Activated CD8-positive, alpha-beta memory T cell treated with anti-CD3 and anti-CD28 coated beads, Interleukin-2, amount 10 ng/mL, durations not matched to agents 7 days and 5 days (primary cell): ENCODE measurements around the gene CNPY3. TPM values are rescaled to one million over a fixed set of nuclear protein-coding genes. Genes with fewer than 3 reads are reported as not detected.
"Not testable (repeated sequence)": the region's sequence is repeated elsewhere in the genome, so short reads cannot be mapped to it uniquely, and the experiment has no call there.

Experiments
- ATAC-seq: fragments of 150-1000 bp; cut with Tn5 transposase; one replicate; pipeline ENCODE4 v1.10.0; 2021; ENCODE audit warnings: moderate library complexity
- CTCF ChIA-PET: fragments of 350-600 bp; sonication (Branson Sonifier 250); formaldehyde crosslinking; loops from one replicate; lab custom pipeline; 2021; ENCODE audit warnings: antibody characterized with exemption; lab: Charles Lee
- DNase-seq: peaks from one replicate; pipeline ENCODE4 v3.0.0-alpha.2; 2020
- H3K27ac Mint-ChIP-seq: one replicate; pipeline ENCODE4 v1.8.0; 2021; ENCODE audit warnings: mild to moderate bottlenecking, mixed read lengths
- H3K27me3 Mint-ChIP-seq: one replicate; pipeline ENCODE4 v1.8.0; 2021; ENCODE audit warnings: mixed read lengths
- H3K36me3 Mint-ChIP-seq: one replicate; pipeline ENCODE4 v1.8.0; 2021; ENCODE audit warnings: mild to moderate bottlenecking, mixed read lengths
- H3K4me1 Mint-ChIP-seq: one replicate; pipeline ENCODE4 v1.8.0; 2021; ENCODE audit warnings: mixed read lengths
- H3K4me3 Mint-ChIP-seq: one replicate; pipeline ENCODE4 v1.8.0; 2021; ENCODE audit warnings: mild to moderate bottlenecking, moderate library complexity, mixed read lengths
- H3K9me3 Mint-ChIP-seq: one replicate; pipeline ENCODE4 v1.8.0; 2022; ENCODE audit warnings: low read depth, mixed read lengths
- total RNA-seq, 2 experiments: library from RNA; stranded (reverse); gene quantifications; one replicate each; pipeline ENCODE4 v1.2.3, GENCODE V29; 2021

The CNPY3 gene
- total RNA-seq, 2 experiments from 2014 or later: 44.1 to 56.4 TPM

DNA sequence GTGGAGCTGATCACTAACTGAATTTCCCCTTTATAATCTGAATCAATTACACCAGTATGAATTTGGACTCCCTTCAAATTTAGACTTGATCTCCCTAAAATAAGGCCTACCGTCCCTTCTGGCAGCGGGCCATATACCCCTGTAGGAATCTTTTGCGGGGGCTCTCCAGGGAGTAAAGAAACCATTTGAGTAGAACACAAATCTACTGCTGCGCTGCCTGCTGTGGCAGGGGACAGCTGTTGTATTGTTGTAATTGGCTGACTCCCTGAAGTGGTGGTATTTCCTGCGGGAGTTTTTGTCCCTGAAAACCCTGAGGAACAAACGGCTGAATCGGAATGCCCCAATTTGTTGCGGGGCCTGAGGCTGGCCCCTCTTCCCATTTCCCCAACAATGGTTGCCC is 29.4 kb upstream of the CNPY3 start:
- CTCF ChIA-PET: interaction anchor here (1.5 to 4.7 kb wide), 8 partner anchors 8 to 328 kb away, joined by 3 to 63 read pairs (median 8); partner anchors contain the start of genes CNPY3 and PTCRA
- H3K4me1 Mint-ChIP-seq: peaks cover 15% of the 10 kb centered on the region
- H3K9me3 Mint-ChIP-seq: no peaks in the 10 kb centered on the region
- no peak overlapping the region for H3K4me3 Mint-ChIP-seq
- no peak for DNase-seq
- no peaks in the 10 kb centered on the region for H3K27me3 Mint-ChIP-seq
- H3K36me3 Mint-ChIP-seq: no peaks in the 10 kb centered on the region
- ATAC-seq: no peak
- no peak overlapping the region for H3K27ac Mint-ChIP-seq

DNA sequence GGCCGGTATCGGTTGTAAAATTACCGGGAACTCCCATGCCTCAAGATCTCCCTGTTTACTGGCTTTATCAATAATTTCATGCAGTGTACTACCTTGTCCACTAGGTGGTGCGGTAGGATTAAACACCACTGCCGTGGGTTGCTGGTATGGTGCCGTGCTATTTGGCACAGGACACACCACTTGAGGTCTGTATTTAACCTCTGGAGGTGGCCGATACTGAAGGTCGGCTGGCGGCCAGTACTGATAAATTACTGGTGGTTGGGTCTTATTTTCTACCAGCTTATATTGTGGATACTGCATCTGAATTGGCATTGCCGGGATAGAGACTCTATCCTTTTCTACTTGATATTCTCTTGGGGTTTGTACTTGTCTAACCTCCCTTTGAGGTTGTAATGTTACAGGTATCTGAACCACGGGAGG is 27.7 kb upstream of the CNPY3 start:
- CTCF ChIA-PET: interaction anchor here (0.6 to 4.7 kb wide), 21 partner anchors 10 to 449 kb away, joined by 3 to 63 read pairs (median 4); partner anchors contain the start of genes CNPY3, CUL7, KLC4 and MRPL2
- no peaks in the 10 kb centered on the region for H3K9me3 Mint-ChIP-seq
- H3K27me3 Mint-ChIP-seq: no peaks in the 10 kb centered on the region
- peaks cover 15% of the 10 kb centered on the region for H3K4me1 Mint-ChIP-seq
- ATAC-seq (peak; percentile 99), DNase-seq (peak; percentile 81)
- no peaks in the 10 kb centered on the region for H3K36me3 Mint-ChIP-seq
- H3K27ac Mint-ChIP-seq: no peak overlapping the region
- no peak overlapping the region for H3K4me3 Mint-ChIP-seq

DNA sequence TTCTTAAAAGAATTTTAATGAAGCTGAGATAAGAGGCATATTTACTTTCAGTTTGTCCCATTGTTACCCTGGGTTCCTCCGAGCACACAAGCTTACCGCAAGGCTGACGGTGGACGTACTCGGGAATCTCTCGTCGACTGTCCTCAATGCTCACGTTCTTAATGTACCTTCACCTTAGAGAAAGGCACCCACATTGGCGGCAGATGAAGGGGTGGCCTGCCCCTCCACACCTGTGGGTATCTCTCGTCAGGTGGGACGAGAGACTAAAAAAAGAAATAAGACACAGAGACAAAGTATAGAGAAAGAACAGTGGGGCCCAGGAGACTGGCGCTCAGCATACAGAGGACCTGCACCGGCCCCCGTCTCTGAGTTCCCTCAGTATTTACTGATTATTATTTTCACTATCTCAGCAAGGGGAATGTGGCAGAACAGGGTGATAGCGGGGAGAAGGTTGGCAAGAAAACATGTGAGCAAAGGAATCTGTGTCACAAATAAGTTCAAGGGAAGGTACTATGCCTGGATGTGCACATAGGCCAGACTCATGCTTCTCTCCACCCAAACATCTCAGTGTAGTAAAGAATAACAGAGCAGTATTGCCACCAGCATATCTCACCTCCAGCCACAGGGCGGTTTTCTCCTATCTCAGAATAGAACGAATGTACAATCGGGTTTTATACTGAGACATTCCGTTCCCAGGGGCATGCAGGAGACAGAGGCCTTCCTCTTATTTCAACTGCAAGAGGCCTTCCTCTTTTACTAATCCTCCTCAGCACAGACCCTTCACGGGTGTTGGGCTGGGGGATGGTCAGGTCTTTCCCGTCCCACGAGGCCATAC is 26.6 kb upstream of the CNPY3 start:
- H3K36me3 Mint-ChIP-seq, H3K4me3 Mint-ChIP-seq: not testable (repeated sequence)

DNA sequence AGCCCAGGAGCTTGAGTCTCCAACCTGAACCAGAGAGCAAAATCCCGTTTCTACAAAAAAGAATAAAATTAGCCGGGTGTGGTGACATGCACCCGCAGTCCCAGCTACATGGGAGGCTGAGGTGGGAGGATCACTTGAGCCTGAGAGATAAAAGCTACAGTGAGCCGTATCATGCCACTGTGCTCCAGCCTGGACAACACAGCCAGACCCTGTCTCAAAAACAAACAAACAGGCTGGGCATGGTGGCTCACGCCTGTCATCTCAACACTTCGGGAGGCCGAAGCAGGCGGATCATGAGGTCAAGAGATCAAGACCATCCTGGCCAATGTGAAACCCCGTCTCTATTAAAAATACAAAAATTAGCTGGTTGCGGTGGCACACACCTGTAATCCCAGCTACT is 24.8 kb upstream of the CNPY3 start:
- Mint-ChIP-seq H3K4me1 (peaks cover 10% of the 10 kb centered on the region), H3K27me3 (no peaks in the 10 kb centered on the region), H3K36me3 (no peaks in the 10 kb centered on the region), H3K4me3 (no peak overlapping the region), H3K27ac (no peak overlapping the region), H3K9me3 (no peaks in the 10 kb centered on the region)
- ATAC-seq (no peak), DNase-seq (no peak)
- CTCF ChIA-PET: interaction anchor here (0.7 to 1.3 kb wide), 3 partner anchors 10 to 1400 kb away, joined by 3 to 5 read pairs (median 4); no protein-coding TSS in a partner anchor

More for the DNA sequence above, 26.6 kb upstream of the CNPY3 start:
- ATAC-seq, H3K27ac Mint-ChIP-seq, H3K9me3 Mint-ChIP-seq, DNase-seq, H3K27me3 Mint-ChIP-seq: not testable (repeated sequence)
- peaks cover 15% of the 10 kb centered on the region for H3K4me1 Mint-ChIP-seq
- CTCF ChIA-PET: interaction anchor here (1.0 to 4.7 kb wide), 6 partner anchors 12 to 241 kb away, joined by 3 to 63 read pairs (median 6); partner anchors contain the start of genes CUL7, PEX6, PTCRA and RPL7L1

DNA sequence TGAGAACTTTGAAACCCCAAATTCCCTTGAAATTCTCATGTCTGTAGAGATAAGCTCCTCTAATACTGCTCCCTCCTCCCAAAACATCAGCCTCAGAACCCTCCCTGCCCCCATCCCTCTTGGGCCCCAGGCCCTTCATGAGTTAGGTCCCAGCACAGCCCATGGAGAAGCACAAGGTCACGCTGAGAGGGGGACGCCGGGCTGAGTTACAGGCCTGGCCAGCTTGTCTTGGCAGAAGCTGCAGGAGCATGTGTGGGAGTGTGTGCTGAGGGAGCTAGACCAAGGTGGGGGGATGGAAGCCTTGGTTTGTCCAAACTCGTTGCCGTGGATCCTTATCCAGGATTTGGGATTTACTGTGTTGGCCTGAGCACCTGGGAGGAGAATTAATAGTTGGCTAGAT is 21.9 kb upstream of the CNPY3 start:
- CTCF ChIA-PET: no interaction called here
- H3K4me3 Mint-ChIP-seq: no peak overlapping the region
- DNase-seq: no peak

DNA sequence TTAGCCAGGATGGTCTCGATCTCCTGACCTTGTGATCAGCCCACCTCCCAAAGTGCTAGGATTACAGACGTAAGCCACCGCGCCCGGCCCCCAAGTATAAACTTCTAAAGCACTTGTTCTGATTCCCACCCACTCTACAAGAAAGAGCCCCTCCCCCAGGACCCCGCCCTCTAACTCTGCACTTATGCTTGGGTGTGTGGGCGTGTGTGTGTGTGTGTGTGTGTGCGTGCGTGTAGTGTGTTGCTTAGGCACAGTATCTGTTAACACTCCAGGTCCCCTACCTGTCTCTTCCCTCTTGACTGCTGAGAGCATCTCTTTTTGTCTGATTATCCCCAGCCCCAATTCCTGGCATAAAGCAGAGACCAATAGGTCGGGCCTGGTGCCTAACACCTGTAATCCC is 19.4 kb upstream of the CNPY3 start:
- no peaks in the 10 kb centered on the region for H3K9me3 Mint-ChIP-seq
- H3K27ac Mint-ChIP-seq: no peak overlapping the region
- ATAC-seq: no peak
- CTCF ChIA-PET: no interaction called here
- H3K4me3 Mint-ChIP-seq: no peak overlapping the region
- H3K36me3 Mint-ChIP-seq: no peaks in the 10 kb centered on the region
- DNase-seq: no peak
- peaks cover 7% of the 10 kb centered on the region for H3K4me1 Mint-ChIP-seq
- H3K27me3 Mint-ChIP-seq: peaks cover 14% of the 10 kb centered on the region

More for the DNA sequence above, 21.9 kb upstream of the CNPY3 start:
- Mint-ChIP-seq H3K4me1 (peaks cover 4% of the 10 kb centered on the region), H3K27ac (no peak overlapping the region), H3K9me3 (no peaks in the 10 kb centered on the region), H3K27me3 (peaks cover 6% of the 10 kb centered on the region), H3K36me3 (no peaks in the 10 kb centered on the region)
- no peak for ATAC-seq

DNA sequence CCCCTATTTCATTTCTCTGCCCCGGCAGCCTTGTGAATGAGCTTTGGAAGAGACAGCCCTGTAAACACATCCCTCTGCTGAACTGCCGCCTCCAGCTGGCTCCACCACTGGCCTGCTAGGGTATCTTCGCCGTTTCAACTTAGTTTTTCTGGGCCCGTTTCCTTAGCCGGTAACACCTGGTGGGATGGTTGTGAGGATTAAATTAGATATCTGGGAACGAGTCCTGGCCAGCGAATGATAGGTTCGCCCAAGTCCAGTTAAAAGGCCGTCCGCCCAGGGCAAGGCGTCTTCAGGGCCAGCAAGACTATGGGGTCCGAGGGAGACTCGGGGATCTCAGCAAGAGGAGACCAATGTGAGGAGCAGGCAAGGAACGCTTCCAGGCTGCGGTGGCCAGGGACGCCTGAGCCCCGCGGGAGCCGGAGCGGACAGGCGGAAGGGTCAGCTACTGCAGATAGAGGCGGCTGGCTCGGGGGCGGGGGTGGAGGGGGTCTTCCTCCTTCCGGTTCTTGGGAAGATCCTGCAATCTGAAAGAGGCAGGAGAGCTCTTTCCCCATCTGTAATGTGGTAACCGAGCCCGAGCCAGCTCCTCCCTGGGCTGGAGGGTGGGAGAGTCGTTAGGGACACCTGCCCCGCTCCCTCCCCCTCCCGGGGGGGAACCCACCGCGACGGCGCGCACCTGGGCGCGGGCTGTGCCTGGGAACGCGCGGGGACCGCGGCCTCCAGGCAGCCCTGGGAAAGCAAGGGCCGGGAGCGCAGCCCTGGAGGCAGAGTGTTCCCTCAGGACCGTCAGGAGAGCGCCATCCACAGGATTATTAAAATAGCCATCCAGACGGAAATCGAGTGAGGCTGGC is 17.9 kb upstream of the CNPY3 start:
- CTCF ChIA-PET: no interaction called here
- ATAC-seq (no peak), DNase-seq (no peak)
- no peak overlapping the region for H3K4me3 Mint-ChIP-seq
- H3K36me3 Mint-ChIP-seq: no peaks in the 10 kb centered on the region
- peaks cover 7% of the 10 kb centered on the region for H3K4me1 Mint-ChIP-seq
- H3K9me3 Mint-ChIP-seq: no peaks in the 10 kb centered on the region
- H3K27me3 Mint-ChIP-seq: peaks cover 14% of the 10 kb centered on the region
- H3K27ac Mint-ChIP-seq: no peak overlapping the region

DNA sequence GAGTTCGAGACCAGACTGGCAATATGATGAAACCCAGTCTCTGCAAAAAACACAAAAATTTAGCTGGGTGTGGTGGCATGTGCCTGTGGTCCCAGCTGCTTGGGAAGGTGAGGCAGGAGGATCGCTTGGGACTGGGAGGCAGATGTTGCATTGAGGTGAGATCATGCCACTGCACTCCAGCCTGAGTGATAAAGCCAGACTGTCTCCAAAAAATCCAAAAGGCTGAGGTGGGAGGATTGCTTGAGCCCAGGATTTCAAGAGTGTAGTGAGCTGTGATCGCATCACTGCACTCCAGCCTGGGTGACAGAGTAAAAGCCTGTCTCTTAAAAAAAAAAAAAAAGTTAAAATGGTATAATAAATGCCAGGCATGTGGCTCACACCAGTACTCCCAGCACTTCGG is 14.7 kb upstream of the CNPY3 start:
- H3K27ac Mint-ChIP-seq: no peak overlapping the region
- peaks cover 14% of the 10 kb centered on the region for H3K27me3 Mint-ChIP-seq
- CTCF ChIA-PET: interaction anchor here (0.9 to 5.0 kb wide), 4 partner anchors 11 to 233 kb away, joined by 3 to 22 read pairs (median 3); no protein-coding TSS in a partner anchor
- peaks cover 7% of the 10 kb centered on the region for H3K4me1 Mint-ChIP-seq
- DNase-seq (no peak), ATAC-seq (no peak)
- no peaks in the 10 kb centered on the region for H3K9me3 Mint-ChIP-seq
- no peaks in the 10 kb centered on the region for H3K36me3 Mint-ChIP-seq
- H3K4me3 Mint-ChIP-seq: no peak overlapping the region

DNA sequence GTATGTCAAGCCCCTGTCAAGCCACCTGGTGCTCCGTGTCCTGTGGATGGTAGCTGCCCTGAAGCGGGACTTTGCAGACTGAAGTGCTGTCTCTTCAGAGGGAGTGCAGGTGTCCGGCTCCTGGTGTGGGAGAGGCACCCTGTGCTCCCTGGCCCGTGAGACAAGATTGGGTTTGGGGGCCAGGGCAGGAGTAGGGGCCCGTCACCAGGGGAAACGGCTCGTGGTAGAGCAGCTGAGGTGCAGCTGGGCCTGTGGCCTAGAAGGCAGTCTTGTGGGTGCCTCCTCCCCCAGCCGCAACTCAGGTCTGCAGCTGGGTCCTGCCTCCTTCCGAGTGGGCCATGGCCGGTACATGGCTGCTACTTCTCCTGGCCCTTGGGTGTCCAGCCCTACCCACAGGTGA is 13.5 kb upstream of the CNPY3 start, which contains the start of gene PTCRA:
Gene PTCRA (plus strand): TSS at position 322 of the 400 bp plus-strand sequence. CDS start 17 bp downstream, at position 339.
- Mint-ChIP-seq H3K27me3 (peaks cover 14% of the 10 kb centered on the region), H3K27ac (no peak within 1 kb of the TSS), H3K4me1 (peaks cover 7% of the 10 kb centered on the region), H3K4me3 (no peak within 1 kb of the TSS), H3K36me3 (no peaks in the 10 kb centered on the region), H3K9me3 (no peaks in the 10 kb centered on the region)
- no peak for ATAC-seq
- CTCF ChIA-PET: interaction anchor here (1.5 to 5.0 kb wide), 2 partner anchors 10 to 15 kb away, joined by 3 to 22 read pairs; no protein-coding TSS in a partner anchor
- DNase-seq: no peak

DNA sequence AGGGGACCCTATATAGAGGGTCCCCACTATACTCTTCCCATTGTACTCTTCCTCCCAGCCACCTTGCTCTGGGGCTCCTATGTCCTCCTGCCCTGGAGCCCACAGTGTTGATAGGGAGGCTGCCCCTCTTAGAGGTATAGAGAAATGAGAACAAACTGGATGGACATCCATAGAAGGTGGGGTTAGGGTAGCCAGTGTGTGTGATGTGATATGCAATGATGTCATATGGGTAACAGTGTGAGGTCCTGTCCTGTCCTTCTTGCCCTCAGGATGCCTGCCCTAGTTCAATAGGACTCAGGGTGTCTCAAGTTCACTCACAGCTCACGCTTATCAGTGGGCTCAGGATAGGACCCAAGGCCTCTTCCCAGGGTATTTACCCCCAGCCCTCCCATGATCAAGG is 13.0 kb upstream of the CNPY3 start:
- ATAC-seq (no peak), DNase-seq (no peak)
- no peak overlapping the region for H3K27ac Mint-ChIP-seq
- no peak overlapping the region for H3K4me3 Mint-ChIP-seq
- no peaks in the 10 kb centered on the region for H3K9me3 Mint-ChIP-seq
- H3K27me3 Mint-ChIP-seq: peaks cover 11% of the 10 kb centered on the region
- H3K36me3 Mint-ChIP-seq: no peaks in the 10 kb centered on the region
- peaks cover 5% of the 10 kb centered on the region for H3K4me1 Mint-ChIP-seq
- CTCF ChIA-PET: interaction anchor here (1.5 to 5.0 kb wide), 2 partner anchors 10 to 15 kb away, joined by 3 to 22 read pairs; no protein-coding TSS in a partner anchor

DNA sequence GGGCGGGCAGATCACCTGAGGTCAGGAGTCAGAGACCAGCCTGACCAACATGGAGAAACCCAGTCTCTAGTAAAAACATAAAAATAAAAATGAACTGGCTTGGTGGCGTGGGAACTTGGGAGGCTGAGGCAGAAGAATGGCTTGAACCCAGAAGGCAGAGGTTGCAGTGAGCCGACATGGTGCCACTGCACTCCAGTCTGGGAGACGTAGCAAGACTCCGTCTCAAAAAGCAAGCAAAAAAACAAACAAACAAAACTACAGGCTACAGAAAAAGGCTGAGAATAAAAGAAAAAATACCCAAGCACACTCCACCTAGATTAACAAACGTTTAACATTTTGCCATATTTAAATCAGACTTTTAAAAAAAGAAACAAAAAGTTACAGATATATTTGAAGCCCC is 7.5 kb upstream of the CNPY3 start:
- no peaks in the 10 kb centered on the region for H3K4me1 Mint-ChIP-seq
- CTCF ChIA-PET: no interaction called here
- no peak for ATAC-seq
- no peaks in the 10 kb centered on the region for H3K9me3 Mint-ChIP-seq
- H3K36me3 Mint-ChIP-seq: no peaks in the 10 kb centered on the region
- H3K4me3 Mint-ChIP-seq: no peak overlapping the region
- no peak for DNase-seq
- H3K27ac Mint-ChIP-seq: no peak overlapping the region
- no peaks in the 10 kb centered on the region for H3K27me3 Mint-ChIP-seq

DNA sequence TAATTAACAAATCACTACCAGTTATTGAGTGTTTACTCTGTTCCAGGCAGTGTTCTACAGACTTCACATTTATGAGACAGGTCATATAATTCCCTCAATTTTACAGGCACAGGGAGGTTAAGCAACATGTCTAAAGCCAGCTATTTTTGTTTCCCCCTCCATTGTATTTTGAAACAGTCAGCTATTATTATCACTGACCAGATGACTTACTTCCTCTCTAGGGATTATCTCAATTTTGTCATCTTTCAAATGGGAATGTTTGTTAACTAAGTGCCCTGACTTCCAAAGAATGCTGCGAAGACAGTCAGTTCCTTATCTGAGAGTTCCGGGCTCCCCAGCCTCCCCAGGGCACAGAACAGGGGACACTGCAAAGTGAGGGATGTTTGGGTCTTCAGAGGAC is 5.6 kb upstream of the CNPY3 start:
- Mint-ChIP-seq H3K9me3 (no peaks in the 10 kb centered on the region), H3K27ac (no peak overlapping the region), H3K27me3 (no peaks in the 10 kb centered on the region), H3K4me3 (no peak overlapping the region), H3K4me1 (peaks cover 5% of the 10 kb centered on the region), H3K36me3 (no peaks in the 10 kb centered on the region)
- CTCF ChIA-PET: no interaction called here
- DNase-seq (no peak), ATAC-seq (no peak)
